Measurements from ENCODE around the gene FAF1.

The FAF1 gene

GRCh38 chr1:50595874-50596273 is 364.2 kb downstream of the FAF1 start:
- DNase-seq (ENCODE audit: low read depth), result no peak
- no peak for TF ChIP-seq CTCF (IDR thresholded peaks at IDR 0.05; ENCODE audit: control insufficient read depth, extremely low read depth, insufficient read depth)
- no peak overlapping the region for H3K4me3 ChIP-seq (ENCODE audit: low read depth, low read length)

GRCh38 chr1:50593515-50593914 is 366.6 kb downstream of the FAF1 start:
- no peak overlapping the region for H3K4me3 ChIP-seq (ENCODE audit: low read depth, low read length)
- no peak for DNase-seq (ENCODE audit: low read depth)
- TF ChIP-seq CTCF (IDR thresholded peaks at IDR 0.05; ENCODE audit: control insufficient read depth, extremely low read depth, insufficient read depth), result no peak

GRCh38 chr1:50591598-50591997 is 368.5 kb downstream of the FAF1 start:
- DNase-seq (ENCODE audit: low read depth), result no peak
- no peak for TF ChIP-seq CTCF (IDR thresholded peaks at IDR 0.05; ENCODE audit: control insufficient read depth, extremely low read depth, insufficient read depth)

GRCh38 chr1:50582346-50582745 is 377.7 kb downstream of the FAF1 start:
- DNase-seq (ENCODE audit: low read depth), result no peak
- TF ChIP-seq CTCF (IDR thresholded peaks at IDR 0.05; ENCODE audit: control insufficient read depth, extremely low read depth, insufficient read depth), result no peak
- H3K4me3 ChIP-seq (ENCODE audit: low read depth, low read length), result no peak overlapping the region

More at GRCh38 chr1:50591598-50591997, 368.5 kb downstream of the FAF1 start:
- H3K4me3 ChIP-seq (ENCODE audit: low read depth, low read length), result no peak overlapping the region

GRCh38 chr1:50570066-50570468 is 390.0 kb downstream of the FAF1 start:
- no peak for TF ChIP-seq CTCF (IDR thresholded peaks at IDR 0.05; ENCODE audit: control insufficient read depth, extremely low read depth, insufficient read depth)
- no peak overlapping the region for H3K4me3 ChIP-seq (ENCODE audit: low read depth, low read length)
- DNase-seq (ENCODE audit: low read depth), result no peak

- no peak for TF ChIP-seq CTCF (IDR thresholded peaks at IDR 0.05; ENCODE audit: control insufficient read depth, extremely low read depth, insufficient read depth)
- DNase-seq (ENCODE audit: low read depth), result no peak
- H3K4me3 ChIP-seq (ENCODE audit: low read depth, low read length), result no peak overlapping the region
Observed at GRCh38 chr1:50568782-50569181, 391.3 kb downstream of the FAF1 start.

- TF ChIP-seq CTCF (IDR thresholded peaks at IDR 0.05; ENCODE audit: control insufficient read depth, extremely low read depth, insufficient read depth), result no peak
- no peak overlapping the region for H3K4me3 ChIP-seq (ENCODE audit: low read depth, low read length)
- DNase-seq (ENCODE audit: low read depth), result no peak
Observed at GRCh38 chr1:50566405-50566804, 393.7 kb downstream of the FAF1 start.
